CD4-positive, CD25-positive, alpha-beta regulatory T cell (primary cell): ENCODE measurements around the gene YY1. TPM values are rescaled to one million over a fixed set of nuclear protein-coding genes. Genes with fewer than 3 reads are reported as not detected.
A peak's percentile ranks its signal among the peaks of the same experiment; 100 is the strongest.

Source experiments
- ATAC-seq, 2 donors: fragments of 150-1000 bp; cut with Tn5 transposase; one replicate each; pipeline ENCODE4 v1.10.0; 2021; ENCODE audit warnings: low read depth in 2 of 2, moderate number of reproducible peaks in 2 of 2, moderate library complexity in 1 of 2
- DNase-seq, 3 donors: peaks; one replicate each; pipeline versions ENCODE4 v3.0.0 to v3.0.0-alpha.2; 2012 to 2022; ENCODE audit warnings: mixed read lengths in 1 of 3
- H3K27ac ChIP-seq: one replicate; pipeline ENCODE4 v1.7.0; 2013; ENCODE audit warnings: mild to moderate bottlenecking, low read length; ENCODE audit not compliant: insufficient read depth, poor library complexity, severe bottlenecking
- H3K27me3 ChIP-seq: one replicate; pipeline ENCODE4 v1.7.0; 2013; ENCODE audit warnings: low read length; ENCODE audit not compliant: control insufficient read depth, insufficient read depth
- H3K36me3 ChIP-seq: one replicate; pipeline ENCODE4 v1.7.0; 2013; ENCODE audit warnings: mild to moderate bottlenecking, low read length, moderate library complexity; ENCODE audit not compliant: control insufficient read depth, insufficient read depth
- H3K4me1 ChIP-seq: 2 replicates; pipeline ENCODE4 v1.7.0; 2013; ENCODE audit warnings: mild to moderate bottlenecking, low read length; ENCODE audit not compliant: insufficient read depth, control insufficient read depth, poor library complexity, severe bottlenecking
- H3K4me3 ChIP-seq: one replicate; pipeline ENCODE4 v1.7.0; 2013; ENCODE audit warnings: low read depth, mild to moderate bottlenecking, low read length, moderate library complexity
- H3K9me3 ChIP-seq, 2 experiments: 1 replicate in 1 of 2; 2 replicates in 1 of 2; pipeline ENCODE4 v1.7.0; 2013; ENCODE audit warnings: low read length in 2 of 2, mild to moderate bottlenecking in 1 of 2, moderate library complexity in 1 of 2; ENCODE audit not compliant: control insufficient read depth in 2 of 2
- H3K27ac Mint-ChIP-seq, 3 donors: one replicate each; pipeline ENCODE4 v1.8.0; 2020 to 2022; ENCODE audit warnings: mild to moderate bottlenecking in 3 of 3, mixed read lengths in 3 of 3, moderate library complexity in 2 of 3
- H3K27me3 Mint-ChIP-seq: one replicate; pipeline ENCODE4 v1.8.0; 2022; ENCODE audit warnings: mild to moderate bottlenecking, mixed read lengths
- H3K36me3 Mint-ChIP-seq: one replicate; pipeline ENCODE4 v1.8.0; 2020; ENCODE audit warnings: mixed read lengths
- H3K4me1 Mint-ChIP-seq, 4 donors: one replicate each; pipeline ENCODE4 v1.8.0; 2020 to 2022; ENCODE audit warnings: mixed read lengths in 4 of 4, mild to moderate bottlenecking in 1 of 4
- H3K4me3 Mint-ChIP-seq, 4 donors: one replicate each; pipeline ENCODE4 v1.8.0; 2020 to 2022; ENCODE audit warnings: mild to moderate bottlenecking in 4 of 4, mixed read lengths in 4 of 4, moderate library complexity in 3 of 4
- H3K9me3 Mint-ChIP-seq, 7 donors: one replicate each; pipeline ENCODE4 v1.8.0; 2020 to 2022; ENCODE audit warnings: mixed read lengths in 7 of 7, mild to moderate bottlenecking in 3 of 7, moderate library complexity in 2 of 7
- polyA plus RNA-seq, 4 donors: library from polyadenylated mRNA; unstranded; fragments of 300-500 nt; fragmentation: Illumina TruSeq; gene quantifications; one replicate each; pipeline ENCODE4 v1.2.3, GENCODE V29; 2021
- total RNA-seq: library from RNA; stranded (reverse); gene quantifications from one replicate; pipeline ENCODE4 v1.2.3, GENCODE V29; 2022

YY1 gene
- total and polyA plus RNA-seq, 5 donors from 2014 or later = 16.4 to 79.4 (median 20.7) TPM

- Mint-ChIP-seq H3K27ac (no peak overlapping the region), H3K4me1 (peaks cover 0 to 4% (median 1%) of the 10 kb centered on the region in 4 donors), H3K36me3 (no peaks in the 10 kb centered on the region), H3K4me3 (no peak overlapping the region), H3K27me3 (no peaks in the 10 kb centered on the region), H3K9me3 (no peaks in the 10 kb centered on the region)
- H3K36me3 ChIP-seq = no peaks in the 10 kb centered on the region
- H3K27me3 ChIP-seq = no peaks in the 10 kb centered on the region
- peak in 1 of 2 donors; percentile 54 for ATAC-seq
- no peaks in the 10 kb centered on the region for H3K9me3 ChIP-seq
- H3K4me1 ChIP-seq = no peaks in the 10 kb centered on the region
- H3K4me3 ChIP-seq = no peak overlapping the region
- no peak for DNase-seq
- no peak overlapping the region for H3K27ac ChIP-seq
Measured at GRCh38 chr14:100297320-100298300, 58.7 kb downstream of the YY1 start.

- Histone ChIP-seq H3K27me3 (no peaks in the 10 kb centered on the region), H3K27ac (no peak overlapping the region), H3K9me3 (no peaks in the 10 kb centered on the region), H3K36me3 (no peaks in the 10 kb centered on the region), H3K4me3 (no peak overlapping the region), H3K4me1 (no peaks in the 10 kb centered on the region)
- ATAC-seq (no peak), DNase-seq (no peak)
- Mint-ChIP-seq H3K27me3 (no peaks in the 10 kb centered on the region), H3K27ac (no peak overlapping the region), H3K36me3 (no peaks in the 10 kb centered on the region), H3K9me3 (no peaks in the 10 kb centered on the region), H3K4me3 (peak overlapping the region in 1 of 4 donors; percentile 83), H3K4me1 (peaks cover 0 to 4% (median 1%) of the 10 kb centered on the region in 4 donors)
Measured at GRCh38 chr14:100298551-100299237, 59.8 kb downstream of the YY1 start.

- no peaks in the 10 kb centered on the region for H3K36me3 ChIP-seq
- H3K9me3 ChIP-seq = no peaks in the 10 kb centered on the region
- Mint-ChIP-seq H3K9me3 (no peaks in the 10 kb centered on the region), H3K4me1 (peaks cover 0 to 4% (median 2%) of the 10 kb centered on the region in 4 donors), H3K4me3 (no peak overlapping the region), H3K27ac (no peak overlapping the region), H3K36me3 (no peaks in the 10 kb centered on the region), H3K27me3 (no peaks in the 10 kb centered on the region)
- ATAC-seq (no peak), DNase-seq (no peak)
- no peaks in the 10 kb centered on the region for H3K4me1 ChIP-seq
- no peaks in the 10 kb centered on the region for H3K27me3 ChIP-seq
- no peak overlapping the region for H3K27ac ChIP-seq
- H3K4me3 ChIP-seq = no peak overlapping the region
Measured at GRCh38 chr14:100299238-100299560, 60.3 kb downstream of the YY1 start.

- peaks cover 0 to 10% (median 7%) of the 10 kb centered on the region in 4 donors for H3K4me1 Mint-ChIP-seq
- Histone ChIP-seq H3K27ac (no peak overlapping the region), H3K36me3 (no peaks in the 10 kb centered on the region), H3K4me1 (peaks cover 23% of the 10 kb centered on the region), H3K4me3 (no peak overlapping the region), H3K9me3 (no peaks in the 10 kb centered on the region), H3K27me3 (no peaks in the 10 kb centered on the region)
- DNase-seq (no peak), ATAC-seq (no peak)
- no peaks in the 10 kb centered on the region for H3K9me3 Mint-ChIP-seq
- peaks cover 19% of the 10 kb centered on the region for H3K27me3 Mint-ChIP-seq
- peak overlapping the region in 1 of 4 donors; percentile 27 for H3K4me3 Mint-ChIP-seq
- no peaks in the 10 kb centered on the region for H3K36me3 Mint-ChIP-seq
- H3K27ac Mint-ChIP-seq = no peak overlapping the region
Measured at GRCh38 chr14:100302616-100303015, 63.7 kb downstream of the YY1 start.

DNA sequence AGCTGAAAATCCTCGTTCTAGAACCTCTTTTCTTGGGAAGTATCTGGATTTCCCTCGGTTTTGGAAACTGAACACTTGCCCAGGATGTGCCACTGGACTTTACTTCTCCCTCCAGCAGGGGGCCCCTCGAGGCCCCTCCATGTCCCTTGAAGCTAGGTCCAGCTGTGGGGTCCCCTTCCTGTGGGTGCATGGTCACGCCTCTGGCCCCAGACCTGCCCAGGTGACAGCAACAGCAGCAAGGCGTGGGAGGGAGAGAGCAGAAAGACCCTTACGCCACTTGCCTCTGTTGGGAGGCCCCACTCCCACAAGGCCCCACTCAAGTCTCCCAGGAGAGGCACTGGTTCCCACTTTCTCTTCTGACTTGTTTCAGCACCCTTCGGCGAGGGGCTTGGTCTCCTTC lies 64.2 kb downstream of the YY1 start:
- H3K4me1 Mint-ChIP-seq = peaks cover 0 to 12% (median 9%) of the 10 kb centered on the region in 4 donors
- ATAC-seq (no peak), DNase-seq (peak in 1 of 3 donors; percentile 26)
- H3K4me3 ChIP-seq = no peak overlapping the region
- H3K36me3 ChIP-seq = no peaks in the 10 kb centered on the region
- H3K27ac ChIP-seq = no peak overlapping the region
- H3K36me3 Mint-ChIP-seq = no peaks in the 10 kb centered on the region
- no peaks in the 10 kb centered on the region for H3K9me3 ChIP-seq
- no peaks in the 10 kb centered on the region for H3K27me3 ChIP-seq
- H3K27ac Mint-ChIP-seq = no peak overlapping the region
- no peak overlapping the region for H3K4me3 Mint-ChIP-seq
- H3K9me3 Mint-ChIP-seq = no peaks in the 10 kb centered on the region
- H3K4me1 ChIP-seq = peaks cover 23% of the 10 kb centered on the region
- H3K27me3 Mint-ChIP-seq = peaks cover 24% of the 10 kb centered on the region

GRCh38 chr14:100303925-100304324 lies 65.0 kb downstream of the YY1 start:
- no peak for ATAC-seq
- H3K4me1 ChIP-seq = peaks cover 23% of the 10 kb centered on the region
- Mint-ChIP-seq H3K27me3 (peaks cover 32% of the 10 kb centered on the region), H3K9me3 (no peaks in the 10 kb centered on the region), H3K27ac (no peak overlapping the region), H3K4me3 (peak overlapping the region in 2 of 4 donors; percentile 27 to 43), H3K4me1 (peaks cover 0 to 15% (median 9%) of the 10 kb centered on the region in 4 donors), H3K36me3 (no peaks in the 10 kb centered on the region)
- no peaks in the 10 kb centered on the region for H3K9me3 ChIP-seq
- H3K27ac ChIP-seq = no peak overlapping the region
- no peak for DNase-seq
- H3K4me3 ChIP-seq = no peak overlapping the region
- H3K36me3 ChIP-seq = no peaks in the 10 kb centered on the region
- H3K27me3 ChIP-seq = no peaks in the 10 kb centered on the region

GRCh38 chr14:100304825-100305323 lies 65.9 kb downstream of the YY1 start:
- H3K9me3 ChIP-seq = no peaks in the 10 kb centered on the region
- Mint-ChIP-seq H3K36me3 (no peaks in the 10 kb centered on the region), H3K27ac (no peak overlapping the region), H3K9me3 (no peaks in the 10 kb centered on the region), H3K27me3 (peaks cover 33% of the 10 kb centered on the region), H3K4me3 (peak overlapping the region; percentile 82 to 97 (median 86)), H3K4me1 (peaks cover 0 to 15% (median 7%) of the 10 kb centered on the region in 4 donors)
- no peaks in the 10 kb centered on the region for H3K27me3 ChIP-seq
- DNase-seq (peak in 1 of 3 donors; percentile 34), ATAC-seq (no peak)
- H3K36me3 ChIP-seq = no peaks in the 10 kb centered on the region
- peak overlapping the region; percentile 31 for H3K4me3 ChIP-seq
- H3K4me1 ChIP-seq = peaks cover 23% of the 10 kb centered on the region
- no peak overlapping the region for H3K27ac ChIP-seq
